NCI-H748 treated with DMSO at 0.1 percent for 48 hours (cell line): ENCODE data around the gene NOSIP.

Experiments
- DNase-seq: peaks from one replicate; lab custom pipeline; 2025; lab: John Stamatoyannopoulos, UW

The NOSIP gene

GRCh38 chr19:49546825-49547565, 33.4 kb downstream of the NOSIP start:
- DNase-seq, result peak; percentile 90

- no peak for DNase-seq
These were observed 36.2 kb downstream of the NOSIP start for GRCh38 chr19:49544154-49544553.

GRCh38 chr19:49543032-49543431, 37.3 kb downstream of the NOSIP start:
- no peak for DNase-seq

- DNase-seq, result no peak
These were observed 37.9 kb downstream of the NOSIP start for GRCh38 chr19:49542446-49542845.

GRCh38 chr19:49541914-49542313, 38.4 kb downstream of the NOSIP start:
- DNase-seq, result no peak

- no peak for DNase-seq
These were observed 41.0 kb downstream of the NOSIP start for GRCh38 chr19:49539192-49539952.

- no peak for DNase-seq
These were observed 41.7 kb downstream of the NOSIP start for GRCh38 chr19:49538643-49539042.

GRCh38 chr19:49536921-49537462, 43.4 kb downstream of the NOSIP start:
- DNase-seq, result no peak

- no peak for DNase-seq
These were observed 45.5 kb downstream of the NOSIP start for GRCh38 chr19:49534632-49535385.

- peak; percentile 60 for DNase-seq
These were observed 46.5 kb downstream of the NOSIP start for GRCh38 chr19:49533551-49534488.

- DNase-seq, result no peak
These were observed 49.6 kb downstream of the NOSIP start for GRCh38 chr19:49530708-49531107.

- no peak for DNase-seq
These were observed 52.1 kb downstream of the NOSIP start for GRCh38 chr19:49528211-49528771.

GRCh38 chr19:49524812-49525455, 55.4 kb downstream of the NOSIP start:
- DNase-seq, result peak; percentile 10

GRCh38 chr19:49520705-49521319, 59.5 kb downstream of the NOSIP start:
- no peak for DNase-seq

GRCh38 chr19:49518033-49518432, 62.3 kb downstream of the NOSIP start:
- no peak for DNase-seq

GRCh38 chr19:49515767-49516166, 64.6 kb downstream of the NOSIP start:
- no peak for DNase-seq

GRCh38 chr19:49514151-49514550, 66.2 kb downstream of the NOSIP start:
- DNase-seq, result no peak

- DNase-seq, result no peak
These were observed 66.6 kb downstream of the NOSIP start for GRCh38 chr19:49513746-49514118.

GRCh38 chr19:49512970-49513745, 67.2 kb downstream of the NOSIP start:
- peak; percentile 24 for DNase-seq
